Transverse colon (tissue), 4 donors: ENCODE measurements around the gene SLC37A1.

Experiments
- CTCF ChIP-seq, 5 experiments: fragments of 200-600 bp in 3 of 5; fragments of 450-650 bp in 2 of 5; sonication (generic) in 3 of 5; IDR thresholded peaks; 1 replicate in 2 of 5; 2 replicates in 3 of 5; pipeline ENCODE4 v1.5.1; 2016 to 2017; ENCODE audit warnings: antibody characterized with exemption in 5 of 5, inconsistent platforms in 3 of 5, mild to moderate bottlenecking in 2 of 5, moderate library complexity in 1 of 5
- EP300 ChIP-seq: sonication (generic); formaldehyde crosslinking; IDR thresholded peaks from one replicate; pipeline ENCODE4 v1.6.1; 2017; ENCODE audit warnings: antibody characterized with exemption, low read depth
- POLR2A ChIP-seq: fragments of 450-650 bp; IDR thresholded peaks from one replicate; pipeline ENCODE4 v1.6.1; 2016; ENCODE audit warnings: antibody characterized with exemption, mild to moderate bottlenecking, moderate library complexity
- POLR2AphosphoS5 ChIP-seq, 3 donors: sonication (generic); formaldehyde crosslinking; IDR thresholded peaks; one replicate each; pipeline ENCODE4 v1.6.1; 2016; ENCODE audit warnings: antibody characterized with exemption in 3 of 3

- TF ChIP-seq CTCF (IDR thresholded peaks at IDR 0.05): no peak
- TF ChIP-seq POLR2AphosphoS5 (IDR thresholded peaks at IDR 0.05): no peak
- TF ChIP-seq POLR2A: no peak
- TF ChIP-seq EP300: no peak
Observed at GRCh38 chr21:42596657-42597056, 83.0 kb downstream of the SLC37A1 start.
